IPS-15b (cell line): ENCODE measurements around the gene SORCS3.

Experiments
- H3K27me3 ChIP-seq: one replicate; pipeline ENCODE4 v1.6.1; 2013; ENCODE audit warnings: low read length; ENCODE audit not compliant: control insufficient read depth, insufficient read depth
- H3K36me3 ChIP-seq: one replicate; pipeline ENCODE4 v1.6.1; 2013; ENCODE audit warnings: low read length; ENCODE audit not compliant: control insufficient read depth, insufficient read depth
- H3K4me1 ChIP-seq: one replicate; pipeline ENCODE4 v1.6.1; 2013; ENCODE audit warnings: mild to moderate bottlenecking, low read length; ENCODE audit not compliant: control insufficient read depth, insufficient read depth
- H3K4me3 ChIP-seq: one replicate; pipeline ENCODE4 v1.5.1; 2013; ENCODE audit warnings: low read depth, low read length
- H3K9ac ChIP-seq: one replicate; pipeline ENCODE4 v1.6.1; 2013; ENCODE audit warnings: low read depth, mild to moderate bottlenecking, low read length
- H3K9me3 ChIP-seq: one replicate; pipeline ENCODE4 v1.6.1; 2013; ENCODE audit warnings: mild to moderate bottlenecking, low read length; ENCODE audit not compliant: control insufficient read depth, insufficient read depth

Gene SORCS3

GRCh38 chr10:105149371-105149891 is 508.3 kb downstream of the SORCS3 start:
- H3K4me1 ChIP-seq, result no peaks in the 10 kb centered on the region
- no peak overlapping the region for H3K9ac ChIP-seq
- no peaks in the 10 kb centered on the region for H3K27me3 ChIP-seq
- H3K4me3 ChIP-seq, result no peak overlapping the region
- H3K36me3 ChIP-seq, result no peaks in the 10 kb centered on the region
- no peaks in the 10 kb centered on the region for H3K9me3 ChIP-seq

GRCh38 chr10:105150259-105150880 is 509.3 kb downstream of the SORCS3 start:
- H3K36me3 ChIP-seq, result no peaks in the 10 kb centered on the region
- no peaks in the 10 kb centered on the region for H3K27me3 ChIP-seq
- no peaks in the 10 kb centered on the region for H3K4me1 ChIP-seq
- no peak overlapping the region for H3K9ac ChIP-seq
- no peak overlapping the region for H3K4me3 ChIP-seq
- H3K9me3 ChIP-seq, result no peaks in the 10 kb centered on the region

DNA sequence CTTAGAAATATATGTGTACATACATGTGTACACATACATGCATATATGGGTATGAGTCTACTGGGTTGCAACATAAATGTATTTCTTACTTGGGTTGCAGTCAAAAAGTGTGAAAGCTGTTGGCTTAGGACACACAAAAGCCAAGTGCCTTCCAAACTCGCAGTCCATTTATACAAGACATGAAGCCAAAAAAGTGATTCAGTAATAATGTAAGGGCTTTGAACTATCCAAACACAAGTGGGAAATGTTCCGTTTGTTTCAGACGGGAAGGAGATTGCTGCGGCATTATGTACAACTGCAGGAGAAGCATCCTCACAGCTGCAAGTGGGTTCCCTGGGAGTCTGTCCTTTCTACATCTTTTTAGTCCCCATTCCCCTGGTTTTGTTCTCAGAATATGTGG is 513.6 kb downstream of the SORCS3 start:
- Histone ChIP-seq H3K27me3 (no peaks in the 10 kb centered on the region), H3K4me3 (no peak overlapping the region), H3K9me3 (no peaks in the 10 kb centered on the region), H3K9ac (no peak overlapping the region), H3K36me3 (no peaks in the 10 kb centered on the region), H3K4me1 (no peaks in the 10 kb centered on the region)

DNA sequence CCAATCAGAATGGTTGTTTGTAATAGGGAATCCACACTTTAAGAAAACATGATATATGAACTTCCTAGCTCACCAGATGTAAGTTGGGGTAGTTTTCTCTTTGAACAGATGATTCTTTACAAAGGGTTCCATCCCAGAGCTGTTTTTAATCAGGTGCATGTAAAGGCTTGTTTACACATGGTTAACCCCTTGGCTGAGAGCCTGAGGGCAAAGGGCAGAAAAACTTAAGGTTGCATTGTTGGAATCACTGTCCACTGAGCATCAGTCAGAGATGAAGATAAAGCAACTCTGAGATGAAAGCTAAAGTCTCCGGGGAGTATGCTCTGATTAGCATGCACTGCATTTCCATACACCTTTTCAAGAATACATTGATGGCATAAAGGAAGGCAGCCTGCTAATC is 518.2 kb downstream of the SORCS3 start:
- no peak overlapping the region for H3K4me3 ChIP-seq
- no peaks in the 10 kb centered on the region for H3K27me3 ChIP-seq
- no peaks in the 10 kb centered on the region for H3K36me3 ChIP-seq
- no peak overlapping the region for H3K9ac ChIP-seq
- H3K4me1 ChIP-seq, result no peaks in the 10 kb centered on the region
- no peaks in the 10 kb centered on the region for H3K9me3 ChIP-seq

DNA sequence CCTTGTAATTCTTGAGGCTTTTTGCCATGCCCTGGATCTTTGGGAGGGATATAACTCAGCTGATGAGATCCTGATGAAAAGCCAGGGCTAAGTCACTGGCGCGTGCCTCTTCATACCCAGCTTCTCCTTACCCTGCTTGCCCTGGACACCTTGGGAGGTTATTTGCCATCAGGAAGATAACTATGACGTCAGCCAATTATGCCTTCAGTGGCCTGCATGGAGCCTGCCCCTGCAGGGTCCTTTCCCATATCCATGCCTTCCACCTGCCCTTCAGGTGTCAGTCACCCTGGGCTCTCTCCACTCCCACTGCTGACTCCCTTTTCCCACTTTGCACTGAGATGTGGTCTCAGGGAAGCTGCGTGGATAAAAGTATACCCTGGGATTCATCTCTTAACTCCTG is 520.1 kb downstream of the SORCS3 start:
- H3K9ac ChIP-seq, result no peak overlapping the region
- no peaks in the 10 kb centered on the region for H3K27me3 ChIP-seq
- H3K36me3 ChIP-seq, result no peaks in the 10 kb centered on the region
- H3K4me1 ChIP-seq, result no peaks in the 10 kb centered on the region
- no peak overlapping the region for H3K4me3 ChIP-seq
- no peaks in the 10 kb centered on the region for H3K9me3 ChIP-seq

DNA sequence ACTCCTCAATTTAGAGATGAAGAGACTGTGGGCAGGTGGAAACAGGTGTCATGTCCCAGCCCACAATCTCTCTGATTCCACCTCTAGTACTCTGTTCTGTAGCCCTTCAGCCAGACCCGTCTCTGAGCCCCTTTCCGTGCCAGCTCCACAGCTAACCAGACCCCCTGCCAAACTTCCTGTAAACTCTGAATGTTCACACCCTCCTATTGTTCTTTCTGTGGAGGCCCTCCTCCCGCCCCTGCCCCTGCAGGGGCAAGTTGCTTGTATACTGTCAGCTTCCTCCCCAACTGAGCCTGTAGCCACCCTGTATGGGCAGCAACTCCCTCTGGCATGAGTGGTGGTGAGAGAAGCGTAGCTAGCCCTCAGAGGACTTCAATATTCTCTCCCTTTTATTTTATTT is 520.7 kb downstream of the SORCS3 start:
- Histone ChIP-seq H3K27me3 (no peaks in the 10 kb centered on the region), H3K9me3 (no peaks in the 10 kb centered on the region), H3K4me1 (no peaks in the 10 kb centered on the region), H3K36me3 (no peaks in the 10 kb centered on the region), H3K4me3 (no peak overlapping the region), H3K9ac (no peak overlapping the region)

DNA sequence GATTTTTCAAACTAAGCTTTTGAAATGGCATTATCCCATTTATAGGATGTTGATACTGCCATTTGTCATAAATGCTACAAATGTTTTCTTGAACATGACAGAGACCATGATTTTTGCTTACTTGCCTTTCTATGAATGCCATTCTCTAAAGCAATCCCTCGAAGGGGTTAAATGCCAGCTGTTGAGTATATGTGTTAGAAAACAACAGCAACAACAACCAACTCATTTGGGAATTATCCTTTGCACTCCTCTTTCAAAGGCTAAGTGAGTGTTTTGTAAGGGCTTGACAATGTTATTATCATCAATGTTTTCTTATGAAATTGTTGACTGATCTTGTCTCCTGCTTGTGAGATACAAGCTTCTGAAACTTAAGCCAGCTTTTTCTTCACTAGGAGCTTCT is 529.4 kb downstream of the SORCS3 start:
- Histone ChIP-seq H3K9me3 (no peaks in the 10 kb centered on the region), H3K9ac (no peak overlapping the region), H3K4me3 (no peak overlapping the region), H3K27me3 (no peaks in the 10 kb centered on the region), H3K36me3 (no peaks in the 10 kb centered on the region), H3K4me1 (no peaks in the 10 kb centered on the region)

- Histone ChIP-seq H3K4me1 (no peaks in the 10 kb centered on the region), H3K4me3 (no peak overlapping the region), H3K9me3 (no peaks in the 10 kb centered on the region), H3K36me3 (no peaks in the 10 kb centered on the region), H3K9ac (no peak overlapping the region), H3K27me3 (no peaks in the 10 kb centered on the region)
Measured at GRCh38 chr10:105171945-105172344, 530.9 kb downstream of the SORCS3 start.

- no peaks in the 10 kb centered on the region for H3K4me1 ChIP-seq
- no peak overlapping the region for H3K4me3 ChIP-seq
- no peaks in the 10 kb centered on the region for H3K36me3 ChIP-seq
- H3K27me3 ChIP-seq, result no peaks in the 10 kb centered on the region
- H3K9ac ChIP-seq, result no peak overlapping the region
- no peaks in the 10 kb centered on the region for H3K9me3 ChIP-seq
Measured at GRCh38 chr10:105181626-105182025, 540.5 kb downstream of the SORCS3 start.

DNA sequence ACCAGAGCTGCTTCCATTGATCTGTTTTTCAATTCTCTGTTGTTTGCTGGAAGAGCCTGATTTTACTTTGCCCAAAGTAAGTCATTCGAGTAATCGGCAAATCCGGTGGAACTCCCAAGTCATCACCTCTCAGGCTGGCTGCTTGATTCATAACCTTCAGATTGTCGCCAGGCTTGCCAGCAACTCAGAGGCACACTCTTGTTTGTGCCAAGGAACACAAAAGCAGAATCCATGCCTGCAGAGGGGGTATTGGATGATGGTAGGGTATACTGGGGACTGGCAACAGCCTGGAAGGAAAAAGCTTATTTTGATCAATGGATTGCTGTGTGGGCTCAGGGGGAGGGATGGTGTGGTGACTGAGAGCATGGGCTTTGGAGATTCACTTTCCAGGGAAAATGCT is 542.4 kb downstream of the SORCS3 start:
- Histone ChIP-seq H3K4me1 (peaks cover 3% of the 10 kb centered on the region), H3K9ac (no peak overlapping the region), H3K9me3 (no peaks in the 10 kb centered on the region), H3K4me3 (no peak overlapping the region), H3K27me3 (no peaks in the 10 kb centered on the region), H3K36me3 (no peaks in the 10 kb centered on the region)

GRCh38 chr10:105185161-105185560 is 544.1 kb downstream of the SORCS3 start:
- H3K4me1 ChIP-seq, result peaks cover 3% of the 10 kb centered on the region
- no peaks in the 10 kb centered on the region for H3K9me3 ChIP-seq
- no peak overlapping the region for H3K4me3 ChIP-seq
- H3K9ac ChIP-seq, result no peak overlapping the region
- no peaks in the 10 kb centered on the region for H3K27me3 ChIP-seq
- H3K36me3 ChIP-seq, result no peaks in the 10 kb centered on the region

GRCh38 chr10:105187243-105187642 is 546.2 kb downstream of the SORCS3 start:
- Histone ChIP-seq H3K4me1 (peaks cover 3% of the 10 kb centered on the region), H3K4me3 (no peak overlapping the region), H3K9ac (no peak overlapping the region), H3K27me3 (no peaks in the 10 kb centered on the region), H3K9me3 (no peaks in the 10 kb centered on the region), H3K36me3 (no peaks in the 10 kb centered on the region)
